Upper lobe of left lung (tissue), 6 donors: Measurements from ENCODE around the gene AFAP1. TPM values are rescaled to one million over a fixed set of nuclear protein-coding genes. Genes with fewer than 3 reads are reported as not detected.

Source experiments
- ATAC-seq, 2 donors: fragments of 200-7000 bp; cut with Tn5 transposase; one replicate each; pipeline ENCODE4 v1.9.1; 2022; ENCODE audit warnings: mild to moderate bottlenecking in 2 of 2, moderate library complexity in 2 of 2; ENCODE audit not compliant: low FRiP score in 2 of 2
- DNase-seq, 2 donors: peaks; one replicate each; pipeline ENCODE4 v3.0.0-alpha.2; 2019 to 2020
- H3K27ac ChIP-seq, 4 donors: fragments of 200-600 bp; sonication (generic); one replicate each; pipeline ENCODE4 v1.5.1; 2016 to 2019
- H3K27me3 ChIP-seq, 4 donors: fragments of 200-600 bp; sonication (generic); one replicate each; pipeline ENCODE4 v1.5.1; 2017 to 2019
- H3K36me3 ChIP-seq, 4 donors: fragments of 200-600 bp; sonication (generic); one replicate each; pipeline ENCODE4 v1.5.1; 2016 to 2019
- H3K4me1 ChIP-seq, 4 donors: fragments of 200-600 bp; sonication (generic); one replicate each; pipeline ENCODE4 v1.5.1; 2018 to 2019
- H3K4me3 ChIP-seq, 4 donors: fragments of 200-600 bp; sonication (generic); one replicate each; pipeline ENCODE4 v1.5.1; 2017 to 2019; ENCODE audit warnings: mild to moderate bottlenecking in 2 of 4, moderate library complexity in 1 of 4
- H3K9me3 ChIP-seq, 4 donors: fragments of 200-600 bp; sonication (generic); one replicate each; pipeline ENCODE4 v1.5.1; 2018 to 2019
- CTCF ChIP-seq, 6 experiments: fragments of 450-650 bp in 4 of 6; fragments of 200-600 bp in 2 of 6; sonication (generic) in 2 of 6; IDR thresholded peaks; one replicate each; pipeline ENCODE4 v1.5.1; 2016 to 2019; ENCODE audit warnings: antibody characterized with exemption in 6 of 6
- EP300 ChIP-seq, 4 donors: sonication (generic); formaldehyde crosslinking; IDR thresholded peaks; one replicate each; pipeline ENCODE4 v1.5.1; 2017; ENCODE audit warnings: antibody characterized with exemption in 4 of 4, control low read depth in 2 of 4
- POLR2A ChIP-seq, 4 donors: fragments of 450-650 bp; IDR thresholded peaks; one replicate each; pipeline ENCODE4 v1.5.1; 2016 to 2017; ENCODE audit warnings: antibody characterized with exemption in 4 of 4, mild to moderate bottlenecking in 2 of 4
- POLR2AphosphoS5 ChIP-seq, 2 donors: sonication (generic); formaldehyde crosslinking; IDR thresholded peaks; one replicate each; pipeline ENCODE4 v1.5.1; 2017; ENCODE audit warnings: antibody characterized with exemption in 2 of 2
- WGBS, 2 donors: methylation state at CpG; one replicate each; pipeline ENCODE4 v1.1.5; 2017 to 2018; 5-methylcytosine and 5-hydroxymethylcytosine counted together
- total RNA-seq, 6 donors: library from RNA; depleted of rRNA in 4 of 6; stranded (reverse); fragments of >200 nt in 4 of 6; gene quantifications; one replicate each; pipeline versions ENCODE4 v1.1.0 to v1.2.1, GENCODE V29; 2016 to 2021
- donor health status: DM: no; HTN: no; CAD: no; lungs with moderate emphysema.
- donor health status: DM: no; HTN: yes; CAD: no; lungs with severe emphysema.

AFAP1 gene
- total RNA-seq, 6 donors from 2014 or later, result 10.9 to 26.7 (median 19.2) TPM

GRCh38 chr4:7710126-7710525 is 229.5 kb downstream of the AFAP1 start:
- TF ChIP-seq EP300 (IDR thresholded peaks at IDR 0.05), result no peak
- TF ChIP-seq CTCF (IDR thresholded peaks at IDR 0.05), result no peak
- no peak for TF ChIP-seq POLR2AphosphoS5 (IDR thresholded peaks at IDR 0.05)
- Histone ChIP-seq H3K4me1 (no peaks in the 10 kb centered on the region), H3K9me3 (peaks cover 0 to 6% (median 0%) of the 10 kb centered on the region in 4 donors), H3K27ac (no peak overlapping the region), H3K36me3 (no peaks in the 10 kb centered on the region), H3K4me3 (no peak overlapping the region), H3K27me3 (no peaks in the 10 kb centered on the region)
- no peak for ATAC-seq
- DNase-seq, result no peak
- 93 to 94% methylated on average over 5 to 11 of the region's 11 CpGs for WGBS, 2 donors

DNA sequence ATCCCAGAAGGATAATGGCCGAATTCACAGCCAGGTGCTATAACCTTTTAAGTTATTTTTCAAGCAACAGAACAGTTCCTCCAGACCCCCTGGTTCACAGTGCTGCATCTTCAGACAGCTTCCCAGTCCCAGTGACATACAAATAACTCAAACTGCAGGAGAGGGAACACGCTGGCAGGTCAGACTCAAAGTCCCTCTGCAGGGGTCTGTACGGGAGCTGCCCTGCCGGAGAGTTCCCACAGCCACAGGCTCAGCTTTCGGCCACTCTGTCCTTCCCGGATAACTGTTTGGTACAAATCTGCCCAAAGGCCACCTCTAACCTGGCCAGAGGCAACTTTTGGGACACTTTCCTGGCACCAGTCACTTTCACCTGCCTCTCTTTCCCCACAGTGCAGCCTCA is 230.2 kb downstream of the AFAP1 start:
- no peak overlapping the region for H3K4me3 ChIP-seq
- ATAC-seq, result no peak
- 93 to 96% methylated on average over 5 to 6 of the region's 6 CpGs for WGBS, 2 donors

GRCh38 chr4:7708981-7709380 is 230.7 kb downstream of the AFAP1 start:
- DNase-seq (no peak), ATAC-seq (no peak)
- Histone ChIP-seq H3K4me1 (no peaks in the 10 kb centered on the region), H3K27me3 (no peaks in the 10 kb centered on the region), H3K36me3 (no peaks in the 10 kb centered on the region), H3K27ac (no peak overlapping the region), H3K4me3 (no peak overlapping the region), H3K9me3 (no peaks in the 10 kb centered on the region)
- 51 to 61% methylated on average over 3 to 15 of the region's 15 CpGs for WGBS, 2 donors
- no peak for TF ChIP-seq CTCF (IDR thresholded peaks at IDR 0.05)
- no peak for TF ChIP-seq POLR2AphosphoS5 (IDR thresholded peaks at IDR 0.05)
- TF ChIP-seq POLR2A (IDR thresholded peaks at IDR 0.05), result no peak
- TF ChIP-seq EP300 (IDR thresholded peaks at IDR 0.05), result no peak

More for the DNA sequence above, 230.2 kb downstream of the AFAP1 start:
- Histone ChIP-seq H3K27me3 (no peaks in the 10 kb centered on the region), H3K36me3 (no peaks in the 10 kb centered on the region), H3K27ac (no peak overlapping the region), H3K9me3 (peaks cover 0 to 4% (median 0%) of the 10 kb centered on the region in 4 donors), H3K4me1 (no peaks in the 10 kb centered on the region)
- no peak for DNase-seq
- TF ChIP-seq CTCF (IDR thresholded peaks at IDR 0.05) (no peak), POLR2A (IDR thresholded peaks at IDR 0.05) (no peak), POLR2AphosphoS5 (IDR thresholded peaks at IDR 0.05) (no peak), EP300 (IDR thresholded peaks at IDR 0.05) (no peak)

Other genes starting within 250 kb of the AFAP1 start
- 10 to 100 TPM in 2 of 6 donors, 1 to 10 TPM in 4; 3.6 to 36.9 (median 8.1) TPM for gene ABLIM2, start 219.0 kb upstream of the AFAP1 start, total RNA-seq